HG03045 (cell line): ENCODE data around the gene CCDC93.
"Not testable (repeated sequence)": the region's sequence is repeated elsewhere in the genome, so short reads cannot be mapped to it uniquely, and the experiment has no call there.

Experiments used
- ATAC-seq: cut with Tn5 transposase; IDR thresholded peaks from one replicate; pipeline ENCODE4 v1.9.1; 2021; ENCODE audit warnings: mild to moderate bottlenecking, moderate library complexity; ENCODE audit not compliant: unreplicated experiment

CCDC93 gene

GRCh38 chr2:117957616-117958015 lies 56.3 kb downstream of the CCDC93 start:
- no peak for ATAC-seq

GRCh38 chr2:117956036-117956796 lies 57.7 kb downstream of the CCDC93 start:
- no peak for ATAC-seq

- ATAC-seq, result no peak
These were observed 60.6 kb downstream of the CCDC93 start for GRCh38 chr2:117953231-117953630.

- no peak for ATAC-seq
These were observed 61.2 kb downstream of the CCDC93 start for GRCh38 chr2:117952701-117953100.

GRCh38 chr2:117952228-117952627 lies 61.6 kb downstream of the CCDC93 start:
- ATAC-seq, result no peak

- no peak for ATAC-seq
These were observed 64.1 kb downstream of the CCDC93 start for GRCh38 chr2:117949806-117950205.

- no peak for ATAC-seq
These were observed 65.3 kb downstream of the CCDC93 start for GRCh38 chr2:117948615-117949014.

- no peak for ATAC-seq
These were observed 68.6 kb downstream of the CCDC93 start for GRCh38 chr2:117945296-117945695.

- no peak for ATAC-seq
These were observed 69.1 kb downstream of the CCDC93 start for GRCh38 chr2:117944816-117945215.

- no peak for ATAC-seq
These were observed 70.7 kb downstream of the CCDC93 start for GRCh38 chr2:117943013-117943672.

- no peak for ATAC-seq
These were observed 71.3 kb downstream of the CCDC93 start for GRCh38 chr2:117942551-117942950.

- ATAC-seq, result no peak
These were observed 72.2 kb downstream of the CCDC93 start for GRCh38 chr2:117941693-117942092.

- no peak for ATAC-seq
These were observed 73.4 kb downstream of the CCDC93 start for GRCh38 chr2:117940436-117940835.

- ATAC-seq, result no peak
These were observed 75.3 kb downstream of the CCDC93 start for GRCh38 chr2:117938611-117939010.

- ATAC-seq, result no peak
These were observed 76.9 kb downstream of the CCDC93 start for GRCh38 chr2:117936871-117937428.

- no peak for ATAC-seq
These were observed 77.9 kb downstream of the CCDC93 start for GRCh38 chr2:117935954-117936353.

- no peak for ATAC-seq
These were observed 78.4 kb downstream of the CCDC93 start for GRCh38 chr2:117935456-117935855.

GRCh38 chr2:117933884-117934354 lies 80.0 kb downstream of the CCDC93 start:
- no peak for ATAC-seq

- ATAC-seq, result no peak
These were observed 81.9 kb downstream of the CCDC93 start for GRCh38 chr2:117931978-117932377.

GRCh38 chr2:117931266-117931665 lies 82.6 kb downstream of the CCDC93 start:
- ATAC-seq, result no peak

GRCh38 chr2:117930775-117931174 lies 83.1 kb downstream of the CCDC93 start:
- no peak for ATAC-seq

GRCh38 chr2:117923471-117923870 lies 90.4 kb downstream of the CCDC93 start:
- ATAC-seq, result not testable (repeated sequence)
